Left ventricle myocardium inferior (tissue), 1 donor: ENCODE measurements around the gene UBE2S. TPM values are rescaled to one million over a fixed set of nuclear protein-coding genes. Genes with fewer than 3 reads are reported as not detected.
A peak's percentile ranks its signal among the peaks of the same experiment; 100 is the strongest.
"Not testable (repeated sequence)": the region's sequence is repeated elsewhere in the genome, so short reads cannot be mapped to it uniquely, and the experiment has no call there.

ENCODE experiments used
- DNase-seq: peaks from one replicate; pipeline ENCODE4 v3.0.0-alpha.2; 2020
- H3K27ac ChIP-seq: fragments of 200-600 bp; replicated peaks from 2 replicates; pipeline ENCODE4 v1.8.0; 2021
- H3K27me3 ChIP-seq: fragments of 200-600 bp; 2 replicates; pipeline ENCODE4 v1.8.0; 2021; ENCODE audit warnings: low read depth
- H3K36me3 ChIP-seq: fragments of 200-600 bp; 2 replicates; pipeline ENCODE4 v1.8.0; 2021
- H3K4me1 ChIP-seq: fragments of 200-600 bp; 2 replicates; pipeline ENCODE4 v1.8.0; 2021
- H3K4me3 ChIP-seq: fragments of 200-600 bp; 2 replicates; pipeline ENCODE4 v1.8.0; 2021; ENCODE audit warnings: mild to moderate bottlenecking, moderate library complexity
- H3K9me3 ChIP-seq: fragments of 200-600 bp; replicated peaks from 2 replicates; pipeline ENCODE4 v1.8.0; 2021
- intact Hi-C: fragments of 100-400 bp; cut with micrococcal nuclease; formaldehyde crosslinking; loops from one replicate; pipeline ENCODE4 v1.11.0; 2022
- total RNA-seq: library from RNA; stranded (reverse); fragmentation: NEBNext Ultra II Directional; extraction: Animal tissue kit (Norgen Biotek cat#: 25700); gene quantifications from one replicate; pipeline ENCODE4 v1.2.1, GENCODE V29; 2021
- TF ChIP-seq, protein P1 (sequence below): fragments of 200-600 bp; IDR thresholded peaks from 2 replicates; pipeline ENCODE4 v1.8.0; 2021; ENCODE audit warnings: antibody characterized with exemption, mild to moderate bottlenecking, borderline replicate concordance
- donor health status: DM: no; HTN: yes; CAD: no; lungs with severe emphysema.

The UBE2S gene
- total RNA-seq, 1 donor from 2014 or later: 33.2 TPM

DNA sequence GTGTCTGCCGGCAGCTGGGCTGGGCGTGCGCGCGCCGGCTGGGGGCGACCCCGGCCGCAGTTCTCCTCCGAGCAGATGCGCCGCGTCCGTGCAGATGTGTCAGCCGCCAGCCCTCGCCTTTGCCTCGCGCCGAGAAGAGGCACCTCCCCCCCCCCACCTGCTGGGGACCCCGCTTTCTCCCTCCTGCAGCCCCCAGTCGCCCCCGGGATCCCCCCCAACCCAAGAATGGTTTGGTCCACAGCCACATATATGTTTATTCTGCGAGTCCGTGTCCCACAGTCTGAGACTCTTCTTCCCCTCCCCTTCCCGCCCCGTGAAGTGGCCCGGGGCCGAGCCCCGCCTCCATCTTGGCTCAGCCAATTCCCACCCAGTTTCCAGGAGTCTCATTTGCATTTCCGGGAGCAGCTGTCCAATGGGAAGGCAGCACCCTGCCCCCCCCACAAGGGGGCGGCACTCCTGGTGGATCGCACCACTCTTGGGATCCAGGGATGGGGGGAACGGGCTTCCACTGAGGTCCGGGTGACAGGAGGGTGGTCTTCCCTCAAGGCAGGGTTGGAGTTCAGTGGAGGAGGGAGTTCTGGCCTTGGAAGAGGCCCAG is 45.3 kb upstream of the UBE2S start:
- peak; percentile 66 for DNase-seq
- intact Hi-C loops: no loop called here
- H3K4me1 ChIP-seq: peaks cover 13% of the 10 kb centered on the region
- peaks cover 36% of the 10 kb centered on the region for H3K27me3 ChIP-seq
- H3K36me3 ChIP-seq: no peaks in the 10 kb centered on the region
- TF ChIP-seq, protein P1, sequence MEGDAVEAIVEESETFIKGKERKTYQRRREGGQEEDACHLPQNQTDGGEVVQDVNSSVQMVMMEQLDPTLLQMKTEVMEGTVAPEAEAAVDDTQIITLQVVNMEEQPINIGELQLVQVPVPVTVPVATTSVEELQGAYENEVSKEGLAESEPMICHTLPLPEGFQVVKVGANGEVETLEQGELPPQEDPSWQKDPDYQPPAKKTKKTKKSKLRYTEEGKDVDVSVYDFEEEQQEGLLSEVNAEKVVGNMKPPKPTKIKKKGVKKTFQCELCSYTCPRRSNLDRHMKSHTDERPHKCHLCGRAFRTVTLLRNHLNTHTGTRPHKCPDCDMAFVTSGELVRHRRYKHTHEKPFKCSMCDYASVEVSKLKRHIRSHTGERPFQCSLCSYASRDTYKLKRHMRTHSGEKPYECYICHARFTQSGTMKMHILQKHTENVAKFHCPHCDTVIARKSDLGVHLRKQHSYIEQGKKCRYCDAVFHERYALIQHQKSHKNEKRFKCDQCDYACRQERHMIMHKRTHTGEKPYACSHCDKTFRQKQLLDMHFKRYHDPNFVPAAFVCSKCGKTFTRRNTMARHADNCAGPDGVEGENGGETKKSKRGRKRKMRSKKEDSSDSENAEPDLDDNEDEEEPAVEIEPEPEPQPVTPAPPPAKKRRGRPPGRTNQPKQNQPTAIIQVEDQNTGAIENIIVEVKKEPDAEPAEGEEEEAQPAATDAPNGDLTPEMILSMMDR: no peak
- peak overlapping the region; percentile 37 for H3K4me3 ChIP-seq
- H3K9me3 ChIP-seq: no peaks in the 10 kb centered on the region
- no peak overlapping the region for H3K27ac ChIP-seq

- peaks cover 13% of the 10 kb centered on the region for H3K4me1 ChIP-seq
- TF ChIP-seq, protein P1: no peak
- H3K27ac ChIP-seq: no peak overlapping the region
- H3K4me3 ChIP-seq: peak overlapping the region; percentile 37
- no peaks in the 10 kb centered on the region for H3K36me3 ChIP-seq
- H3K9me3 ChIP-seq: no peaks in the 10 kb centered on the region
- intact Hi-C loops: no loop called here
- peaks cover 39% of the 10 kb centered on the region for H3K27me3 ChIP-seq
- no peak for DNase-seq
These were observed 44.6 kb upstream of the UBE2S start for GRCh38 chr19:55451965-55452748.

DNA sequence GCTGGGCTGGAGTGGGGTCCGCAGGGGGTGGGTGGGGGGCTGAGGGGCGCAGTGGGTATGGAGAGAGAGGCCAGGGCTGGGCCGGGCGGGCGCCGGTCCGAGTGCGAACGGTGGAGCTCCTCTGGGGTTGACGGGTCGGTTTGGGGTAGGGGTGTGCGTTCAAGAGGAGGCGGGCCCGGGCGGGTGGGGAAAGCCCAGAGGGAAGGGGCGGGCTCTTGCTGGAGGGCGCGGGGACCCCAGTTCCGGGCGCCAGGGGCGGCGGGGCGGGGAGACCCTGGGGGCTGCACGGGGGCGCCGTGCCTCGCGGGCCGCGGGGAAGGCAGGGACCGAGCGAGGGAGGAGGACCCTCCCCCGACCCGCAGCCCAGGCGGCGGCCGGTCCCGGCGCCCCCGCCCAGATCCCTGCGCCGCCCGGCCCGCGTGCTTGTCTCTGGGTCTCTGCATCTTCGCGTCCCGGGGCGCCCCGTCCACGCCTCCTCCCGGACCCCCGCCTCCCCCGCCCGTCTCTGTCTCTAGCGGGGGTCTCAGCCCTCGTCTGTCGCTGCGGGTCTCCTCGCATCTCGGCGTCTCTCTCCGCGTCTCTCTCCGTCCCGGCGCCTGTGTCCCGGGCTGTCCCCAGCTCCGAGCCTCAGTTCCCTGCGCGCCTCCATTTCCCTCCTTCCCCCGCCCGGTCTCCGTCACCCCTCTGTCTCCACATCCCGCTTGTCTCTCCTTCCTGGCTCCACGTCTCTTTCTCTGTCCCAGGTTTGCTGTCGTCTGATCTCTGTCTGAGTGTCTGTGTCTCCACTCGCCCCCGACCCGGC is 43.8 kb upstream of the UBE2S start:
- no peak for DNase-seq
- H3K36me3 ChIP-seq: no peaks in the 10 kb centered on the region
- peaks cover 47% of the 10 kb centered on the region for H3K27me3 ChIP-seq
- intact Hi-C loops: no loop called here
- peaks cover 13% of the 10 kb centered on the region for H3K4me1 ChIP-seq
- H3K4me3 ChIP-seq: peak overlapping the region; percentile 37
- H3K27ac ChIP-seq: no peak overlapping the region
- H3K9me3 ChIP-seq: no peaks in the 10 kb centered on the region
- TF ChIP-seq, protein P1: no peak

DNA sequence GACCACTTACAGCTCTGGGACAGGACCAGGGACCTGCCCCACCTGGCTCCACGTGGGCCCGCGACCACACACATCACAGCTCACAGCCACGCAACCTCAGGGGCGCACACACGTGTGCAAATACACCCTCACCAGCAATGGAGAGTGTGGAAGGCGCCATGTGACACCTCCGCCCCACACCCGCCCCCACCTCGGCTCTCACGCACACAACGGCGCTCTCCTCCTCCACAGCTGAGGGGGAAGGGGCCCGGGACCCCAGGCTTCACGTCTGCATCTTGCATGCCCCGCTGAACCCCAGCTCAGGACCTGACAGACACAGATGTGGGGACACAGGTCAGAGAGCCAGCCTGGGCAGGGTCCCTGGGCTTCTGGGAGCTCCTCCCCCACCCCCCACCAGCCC is 41.9 kb upstream of the UBE2S start:
- DNase-seq: no peak
- peaks cover 13% of the 10 kb centered on the region for H3K4me1 ChIP-seq
- no peaks in the 10 kb centered on the region for H3K9me3 ChIP-seq
- intact Hi-C loops: no loop called here
- H3K27me3 ChIP-seq: peaks cover 65% of the 10 kb centered on the region
- H3K4me3 ChIP-seq: no peak overlapping the region
- no peaks in the 10 kb centered on the region for H3K36me3 ChIP-seq
- TF ChIP-seq, protein P1: no peak
- H3K27ac ChIP-seq: no peak overlapping the region

- H3K27ac ChIP-seq, H3K36me3 ChIP-seq, DNase-seq, intact Hi-C loops, H3K9me3 ChIP-seq, H3K4me3 ChIP-seq: not testable (repeated sequence)
- Histone ChIP-seq H3K4me1 (peaks cover 13% of the 10 kb centered on the region), H3K27me3 (peaks cover 74% of the 10 kb centered on the region)
These were observed 40.5 kb upstream of the UBE2S start for GRCh38 chr19:55448175-55448490.
